Stimulated activated CD4-positive, alpha-beta T cell treated with anti-CD3 and anti-CD28 coated beads, TNF-alpha, amount 100 ng/mL, for 1 hour (primary cell): ENCODE results near the gene C6orf141.
"Not testable (repeated sequence)": the region's sequence is repeated elsewhere in the genome, so short reads cannot be mapped to it uniquely, and the experiment has no call there.

ENCODE experiments used
- DNase-seq, 3 donors: peaks; one replicate each; pipeline ENCODE4 v3.0.0-alpha.2; 2020; ENCODE audit warnings: low read depth in 3 of 3, low spot score in 1 of 3

C6orf141 gene

DNA sequence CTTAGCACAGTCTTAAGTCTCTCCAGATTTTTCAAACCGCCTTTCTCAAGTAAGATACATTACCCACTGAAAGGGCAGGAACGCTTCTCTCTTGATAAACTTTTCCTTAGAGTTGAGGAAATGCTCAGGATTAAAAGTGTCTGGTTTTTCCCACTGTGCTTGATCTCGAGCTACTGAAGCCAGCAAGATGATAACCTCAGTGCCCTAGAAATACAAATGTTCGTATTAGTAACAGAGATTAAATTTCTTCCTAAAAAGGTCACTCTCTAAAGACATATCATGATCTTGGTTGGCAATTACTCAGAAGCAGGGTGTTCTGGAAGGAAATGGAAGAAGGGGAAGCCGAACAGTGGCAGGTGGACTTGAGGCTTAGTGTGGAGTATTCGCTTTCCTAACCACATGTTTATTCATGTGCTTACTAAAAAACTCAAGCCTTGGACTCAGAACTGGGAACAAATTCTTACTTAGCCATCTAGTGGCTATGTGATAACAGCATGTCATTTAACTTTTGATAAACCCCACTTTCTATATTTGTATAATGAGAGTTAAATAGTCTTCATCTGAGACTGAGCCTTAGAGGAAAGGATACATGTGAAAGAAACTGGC, 20.1 kb downstream of the C6orf141 start:
- no peak for DNase-seq

- no peak for DNase-seq
Measured at GRCh38 chr6:49576618-49577017, 26.1 kb downstream of the C6orf141 start.

- no peak for DNase-seq
Measured at GRCh38 chr6:49579649-49580048, 29.2 kb downstream of the C6orf141 start.

DNA sequence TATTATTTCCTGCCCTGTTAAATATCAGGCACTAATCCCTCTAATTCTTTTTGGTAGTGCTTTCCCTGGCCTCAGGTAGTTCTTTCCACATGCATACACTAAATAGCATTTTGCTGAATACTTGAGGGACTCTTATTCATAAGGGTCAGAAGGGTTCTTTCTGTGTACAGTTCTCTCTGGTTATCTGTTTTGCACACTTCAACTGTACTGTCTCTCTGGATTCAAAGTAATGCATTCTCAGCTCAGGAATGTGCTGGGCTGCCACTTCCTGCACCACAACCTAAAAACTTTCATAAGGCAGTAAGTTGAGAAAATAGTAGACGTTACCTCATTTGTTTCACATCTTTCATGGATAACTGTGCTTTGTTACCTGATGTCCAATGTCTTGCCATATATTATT, 32.1 kb downstream of the C6orf141 start:
- DNase-seq, result no peak

DNA sequence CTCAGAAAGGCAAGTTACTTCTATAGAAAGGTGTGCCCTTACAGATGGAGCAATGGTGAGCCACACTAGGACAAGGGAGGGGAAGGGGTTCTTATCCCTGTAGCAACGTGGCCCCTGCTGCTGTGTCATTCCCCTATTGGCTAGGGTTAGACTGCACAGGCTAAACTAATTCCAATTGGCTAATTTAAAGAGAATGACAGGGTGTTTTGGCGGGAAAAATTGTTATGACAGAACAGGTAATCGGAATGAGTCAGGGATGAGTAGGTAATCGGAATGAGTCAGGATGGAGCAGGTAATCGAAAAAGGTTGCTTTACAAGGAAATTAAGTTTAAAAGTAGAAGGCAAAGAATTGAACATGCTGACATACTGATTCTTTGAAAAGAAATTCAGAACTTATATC, 36.8 kb downstream of the C6orf141 start:
- not testable (repeated sequence) for DNase-seq
